HEK293 (cell line): ENCODE results near the gene PCMT1.

Source experiments
- CTCF ChIA-PET: fragments of 350-600 bp; formaldehyde crosslinking; extraction: SDS; loops from one replicate; lab custom pipeline; 2021; ENCODE audit warnings: antibody characterized with exemption; lab: Yijun Ruan, JAX
- POLR2A ChIA-PET: fragments of 300-600 bp; formaldehyde crosslinking; extraction: SDS; loops from one replicate; lab custom pipeline; 2020; ENCODE audit warnings: antibody characterized with exemption, inconsistent platforms; lab: Yijun Ruan, JAX
- H3K27ac ChIP-seq: fragments of 200-500 bp; sonication (Bioruptor generic); 2 replicates; pipeline ENCODE4 v1.5.1; 2014; ENCODE audit warnings: low read depth, low read length, control low read depth, inconsistent platforms; ENCODE audit errors: extremely low read depth
- H3K36me3 ChIP-seq, 2 experiments: fragments of 200-500 bp in 1 of 2; sonication (Bioruptor generic) in 1 of 2; 1 replicate in 1 of 2; 2 replicates in 1 of 2; pipeline ENCODE4 v1.5.1; 2014 to 2017; ENCODE audit warnings: inconsistent platforms in 2 of 2, low read length in 2 of 2; ENCODE audit not compliant: control insufficient read depth in 2 of 2, insufficient read depth in 1 of 2
- H3K4me1 ChIP-seq: fragments of 200-500 bp; sonication (Bioruptor generic); 2 replicates; pipeline ENCODE4 v1.5.1; 2014; ENCODE audit warnings: mild to moderate bottlenecking, low read length, inconsistent platforms; ENCODE audit not compliant: control insufficient read depth, insufficient read depth
- H3K4me3 ChIP-seq: 2 replicates; pipeline ENCODE4 v1.5.1; 2011; ENCODE audit warnings: low read depth, mild to moderate bottlenecking, control low read depth, low read length, moderate library complexity
- H3K9me3 ChIP-seq: fragments of 200-500 bp; sonication (Bioruptor generic); 2 replicates; pipeline ENCODE4 v1.5.1; 2014; ENCODE audit warnings: low read depth, low read length, inconsistent platforms; ENCODE audit not compliant: control insufficient read depth, insufficient read depth
- FEZF1 ChIP-seq: fragments of 450-650 bp; formaldehyde crosslinking; IDR thresholded peaks from 2 replicates; pipeline ENCODE4 v1.5.1; 2016; ENCODE audit warnings: missing biosample characterization, missing genetic modification characterization
- GFI1B ChIP-seq: fragments of 450-650 bp; formaldehyde crosslinking; IDR thresholded peaks from 2 replicates; pipeline ENCODE4 v1.5.1; 2016; ENCODE audit warnings: missing biosample characterization, missing genetic modification characterization
- GLI4 ChIP-seq: fragments of 450-650 bp; formaldehyde crosslinking; IDR thresholded peaks from 2 replicates; pipeline ENCODE4 v1.5.1; 2016; ENCODE audit warnings: missing biosample characterization, missing genetic modification characterization
- GLIS2 ChIP-seq: fragments of 450-650 bp; formaldehyde crosslinking; IDR thresholded peaks from 2 replicates; pipeline ENCODE4 v1.5.1; 2016; ENCODE audit warnings: missing biosample characterization, missing genetic modification characterization
- HOXD13 ChIP-seq: sonication (generic); formaldehyde crosslinking; IDR thresholded peaks from 2 replicates; pipeline ENCODE4 v1.8.0; 2022; ENCODE audit warnings: missing genetic modification reagents, borderline replicate concordance
- KLF9 ChIP-seq: fragments of 450-650 bp; formaldehyde crosslinking; IDR thresholded peaks from 2 replicates; pipeline ENCODE4 v1.5.1; 2016; ENCODE audit warnings: missing biosample characterization, missing genetic modification characterization, low read depth
- SCRT1 ChIP-seq: fragments of 450-650 bp; formaldehyde crosslinking; IDR thresholded peaks from 2 replicates; pipeline ENCODE4 v1.5.1; 2016; ENCODE audit warnings: missing biosample characterization, missing genetic modification characterization, borderline replicate concordance
- SCRT2 ChIP-seq: fragments of 450-650 bp; formaldehyde crosslinking; IDR thresholded peaks from 2 replicates; pipeline ENCODE4 v1.5.1; 2016; ENCODE audit warnings: missing biosample characterization, missing genetic modification characterization
- ZNF155 ChIP-seq: fragments of 450-650 bp; formaldehyde crosslinking; IDR thresholded peaks from 2 replicates; pipeline ENCODE4 v1.5.1; 2016; ENCODE audit warnings: missing biosample characterization, missing genetic modification characterization
- ZNF174 ChIP-seq: fragments of 450-650 bp; formaldehyde crosslinking; IDR thresholded peaks from 2 replicates; pipeline ENCODE4 v1.5.0; 2017; ENCODE audit warnings: missing biosample characterization, mild to moderate bottlenecking, missing genetic modification characterization
- ZNF239 ChIP-seq: fragments of 450-650 bp; formaldehyde crosslinking; IDR thresholded peaks from 2 replicates; pipeline ENCODE4 v1.5.1; 2016; ENCODE audit warnings: missing biosample characterization, missing genetic modification characterization
- ZNF274 ChIP-seq, 2 experiments: fragments of 200-500 bp in 1 of 2; fragments of 450-650 bp in 1 of 2; sonication (Bioruptor generic) in 1 of 2; formaldehyde crosslinking in 1 of 2; IDR thresholded peaks; 2 replicates each; pipeline versions ENCODE4 v1.5.1 to v1.6.1; 2014 to 2016; ENCODE audit warnings: borderline replicate concordance in 1 of 2, inconsistent platforms in 1 of 2, low read length in 1 of 2, missing biosample characterization in 1 of 2, missing genetic modification characterization in 1 of 2
- ZNF292 ChIP-seq: fragments of 450-650 bp; formaldehyde crosslinking; IDR thresholded peaks from 2 replicates; pipeline ENCODE4 v1.5.1; 2016; ENCODE audit warnings: low read depth, missing biosample characterization, missing genetic modification characterization, borderline replicate concordance
- ZNF324 ChIP-seq: fragments of 450-650 bp; formaldehyde crosslinking; IDR thresholded peaks from 2 replicates; pipeline ENCODE4 v1.5.1; 2016; ENCODE audit warnings: missing biosample characterization, missing genetic modification characterization
- ZNF416 ChIP-seq: fragments of 450-650 bp; formaldehyde crosslinking; IDR thresholded peaks from 2 replicates; pipeline ENCODE4 v1.5.1; 2016; ENCODE audit warnings: missing biosample characterization, missing genetic modification characterization
- ZNF585B ChIP-seq: fragments of 450-650 bp; formaldehyde crosslinking; IDR thresholded peaks from 2 replicates; pipeline ENCODE4 v1.5.1; 2016; ENCODE audit warnings: missing biosample characterization, missing genetic modification characterization
- ZNF654 ChIP-seq: fragments of 450-650 bp; formaldehyde crosslinking; IDR thresholded peaks from 2 replicates; pipeline ENCODE4 v1.5.1; 2016; ENCODE audit warnings: low read depth, missing biosample characterization, missing genetic modification characterization
- ZNF660 ChIP-seq: fragments of 450-650 bp; IDR thresholded peaks from 2 replicates; pipeline ENCODE4 v1.5.1; 2018; ENCODE audit warnings: missing biosample characterization, mild to moderate bottlenecking, missing genetic modification characterization
- ZNF670 ChIP-seq: fragments of 450-650 bp; formaldehyde crosslinking; IDR thresholded peaks from 2 replicates; pipeline ENCODE4 v1.5.1; 2016; ENCODE audit warnings: missing biosample characterization, missing genetic modification characterization, low read depth
- ZNF76 ChIP-seq: fragments of 450-650 bp; formaldehyde crosslinking; IDR thresholded peaks from 2 replicates; pipeline ENCODE4; 2016; ENCODE audit warnings: low read depth, missing biosample characterization, missing genetic modification characterization, borderline replicate concordance
- TF ChIP-seq, protein P1 (sequence below): fragments of 450-650 bp; formaldehyde crosslinking; IDR thresholded peaks from 2 replicates; pipeline ENCODE4 v1.5.1; 2017; ENCODE audit warnings: missing biosample characterization, missing genetic modification characterization
- TF ChIP-seq, protein P2 (sequence below): fragments of 450-650 bp; formaldehyde crosslinking; IDR thresholded peaks from 2 replicates; pipeline ENCODE4 v1.5.1; 2016; ENCODE audit warnings: missing biosample characterization, missing genetic modification characterization
- TF ChIP-seq, protein P3 (sequence below): fragments of 450-650 bp; formaldehyde crosslinking; conservative IDR thresholded peaks from 2 replicates; pipeline ENCODE4 v1.5.1; 2016; ENCODE audit warnings: low read depth, missing biosample characterization, missing genetic modification characterization
- TF ChIP-seq, protein P4 (sequence below): fragments of 450-650 bp; formaldehyde crosslinking; IDR thresholded peaks from 2 replicates; pipeline ENCODE4 v1.5.1; 2016; ENCODE audit warnings: missing biosample characterization, missing genetic modification characterization
- TF ChIP-seq, protein P5 (sequence below): fragments of 450-650 bp; formaldehyde crosslinking; IDR thresholded peaks from 2 replicates; pipeline ENCODE4 v1.5.1; 2017; ENCODE audit warnings: missing biosample characterization, missing genetic modification characterization

Gene PCMT1

DNA sequence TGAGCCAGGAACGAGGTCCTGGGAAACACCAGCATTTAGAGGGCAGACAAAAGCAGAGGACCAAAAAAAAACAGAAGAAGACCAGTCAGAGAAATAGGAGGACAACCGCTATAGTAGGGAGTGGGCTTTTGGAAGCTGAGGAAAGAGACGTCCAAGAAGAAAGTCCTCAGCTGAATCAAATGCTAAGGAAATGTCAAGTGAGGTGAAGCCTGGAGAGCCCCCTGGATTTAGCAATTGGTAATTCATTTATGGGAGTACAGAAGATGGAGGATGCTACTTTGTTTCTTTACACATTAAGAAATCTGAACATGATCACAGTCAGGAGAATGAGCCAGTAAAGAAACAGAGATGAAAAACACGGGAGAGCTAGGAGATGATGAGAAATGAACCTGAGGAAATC lies 73.5 kb downstream of the PCMT1 start:
- CTCF ChIA-PET: interaction anchor here (0.6 to 4.2 kb wide), 8 partner anchors 9 to 107 kb away, joined by 3 to 41 read pairs (median 6); no protein-coding TSS in a partner anchor
- H3K27ac ChIP-seq: no peak overlapping the region
- H3K4me3 ChIP-seq: no peak overlapping the region
- no peaks in the 10 kb centered on the region for H3K4me1 ChIP-seq
- H3K36me3 ChIP-seq: peaks cover 11 to 70% of the 10 kb centered on the region in 2 experiments; a peak in 2 of 3 replicates
- H3K9me3 ChIP-seq: no peaks in the 10 kb centered on the region
- POLR2A ChIA-PET: no interaction called here
- TF ChIP-seq, protein P1, sequence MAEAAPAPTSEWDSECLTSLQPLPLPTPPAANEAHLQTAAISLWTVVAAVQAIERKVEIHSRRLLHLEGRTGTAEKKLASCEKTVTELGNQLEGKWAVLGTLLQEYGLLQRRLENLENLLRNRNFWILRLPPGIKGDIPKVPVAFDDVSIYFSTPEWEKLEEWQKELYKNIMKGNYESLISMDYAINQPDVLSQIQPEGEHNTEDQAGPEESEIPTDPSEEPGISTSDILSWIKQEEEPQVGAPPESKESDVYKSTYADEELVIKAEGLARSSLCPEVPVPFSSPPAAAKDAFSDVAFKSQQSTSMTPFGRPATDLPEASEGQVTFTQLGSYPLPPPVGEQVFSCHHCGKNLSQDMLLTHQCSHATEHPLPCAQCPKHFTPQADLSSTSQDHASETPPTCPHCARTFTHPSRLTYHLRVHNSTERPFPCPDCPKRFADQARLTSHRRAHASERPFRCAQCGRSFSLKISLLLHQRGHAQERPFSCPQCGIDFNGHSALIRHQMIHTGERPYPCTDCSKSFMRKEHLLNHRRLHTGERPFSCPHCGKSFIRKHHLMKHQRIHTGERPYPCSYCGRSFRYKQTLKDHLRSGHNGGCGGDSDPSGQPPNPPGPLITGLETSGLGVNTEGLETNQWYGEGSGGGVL (tag by site-specific recombination): no peak
- no peak for TF ChIP-seq GFI1B (tag by site-specific recombination)
- TF ChIP-seq ZNF239 (tag by site-specific recombination): no peak
- no peak for TF ChIP-seq GLI4 (tag by site-specific recombination)
- TF ChIP-seq ZNF585B (tag by site-specific recombination): no peak
- no peak for TF ChIP-seq ZNF660
- TF ChIP-seq ZNF274 (IDR thresholded peaks at IDR 0.05; ENCODE audit: low read length): no peak
- no peak for TF ChIP-seq ZNF274 (tag by site-specific recombination; IDR thresholded peaks at IDR 0.05; ENCODE audit: borderline replicate concordance)
- TF ChIP-seq, protein P2, sequence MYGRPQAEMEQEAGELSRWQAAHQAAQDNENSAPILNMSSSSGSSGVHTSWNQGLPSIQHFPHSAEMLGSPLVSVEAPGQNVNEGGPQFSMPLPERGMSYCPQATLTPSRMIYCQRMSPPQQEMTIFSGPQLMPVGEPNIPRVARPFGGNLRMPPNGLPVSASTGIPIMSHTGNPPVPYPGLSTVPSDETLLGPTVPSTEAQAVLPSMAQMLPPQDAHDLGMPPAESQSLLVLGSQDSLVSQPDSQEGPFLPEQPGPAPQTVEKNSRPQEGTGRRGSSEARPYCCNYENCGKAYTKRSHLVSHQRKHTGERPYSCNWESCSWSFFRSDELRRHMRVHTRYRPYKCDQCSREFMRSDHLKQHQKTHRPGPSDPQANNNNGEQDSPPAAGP: no peak
- no peak for TF ChIP-seq ZNF324
- TF ChIP-seq KLF9 (tag by site-specific recombination): no peak
- TF ChIP-seq ZNF670: no peak
- TF ChIP-seq, protein P3, sequence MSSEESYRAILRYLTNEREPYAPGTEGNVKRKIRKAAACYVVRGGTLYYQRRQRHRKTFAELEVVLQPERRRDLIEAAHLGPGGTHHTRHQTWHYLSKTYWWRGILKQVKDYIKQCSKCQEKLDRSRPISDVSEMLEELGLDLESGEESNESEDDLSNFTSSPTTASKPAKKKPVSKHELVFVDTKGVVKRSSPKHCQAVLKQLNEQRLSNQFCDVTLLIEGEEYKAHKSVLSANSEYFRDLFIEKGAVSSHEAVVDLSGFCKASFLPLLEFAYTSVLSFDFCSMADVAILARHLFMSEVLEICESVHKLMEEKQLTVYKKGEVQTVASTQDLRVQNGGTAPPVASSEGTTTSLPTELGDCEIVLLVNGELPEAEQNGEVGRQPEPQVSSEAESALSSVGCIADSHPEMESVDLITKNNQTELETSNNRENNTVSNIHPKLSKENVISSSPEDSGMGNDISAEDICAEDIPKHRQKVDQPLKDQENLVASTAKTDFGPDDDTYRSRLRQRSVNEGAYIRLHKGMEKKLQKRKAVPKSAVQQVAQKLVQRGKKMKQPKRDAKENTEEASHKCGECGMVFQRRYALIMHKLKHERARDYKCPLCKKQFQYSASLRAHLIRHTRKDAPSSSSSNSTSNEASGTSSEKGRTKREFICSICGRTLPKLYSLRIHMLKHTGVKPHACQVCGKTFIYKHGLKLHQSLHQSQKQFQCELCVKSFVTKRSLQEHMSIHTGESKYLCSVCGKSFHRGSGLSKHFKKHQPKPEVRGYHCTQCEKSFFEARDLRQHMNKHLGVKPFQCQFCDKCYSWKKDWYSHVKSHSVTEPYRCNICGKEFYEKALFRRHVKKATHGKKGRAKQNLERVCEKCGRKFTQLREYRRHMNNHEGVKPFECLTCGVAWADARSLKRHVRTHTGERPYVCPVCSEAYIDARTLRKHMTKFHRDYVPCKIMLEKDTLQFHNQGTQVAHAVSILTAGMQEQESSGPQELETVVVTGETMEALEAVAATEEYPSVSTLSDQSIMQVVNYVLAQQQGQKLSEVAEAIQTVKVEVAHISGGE (tag by site-specific recombination): no peak

DNA sequence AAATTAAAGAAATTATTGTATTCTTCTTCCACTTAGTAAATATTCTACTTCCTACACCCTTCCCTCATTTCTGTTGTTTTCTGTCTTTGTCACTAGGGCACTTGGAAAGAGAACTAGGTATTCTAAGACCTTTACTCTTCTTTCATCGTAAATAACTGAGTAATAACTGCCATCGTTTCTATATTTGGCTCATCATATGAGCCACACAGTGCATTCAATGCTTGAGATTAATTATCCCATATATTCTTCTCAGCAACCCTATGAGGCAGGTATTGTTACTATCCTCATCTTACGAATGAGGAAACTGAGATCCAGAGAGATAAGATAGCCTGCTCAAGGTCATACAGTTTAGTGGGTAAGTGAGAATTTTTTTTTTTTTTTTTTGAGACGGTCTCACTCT lies 75.8 kb downstream of the PCMT1 start:
- Histone ChIP-seq H3K4me3 (no peak overlapping the region), H3K9me3 (no peaks in the 10 kb centered on the region), H3K36me3 (peaks cover 20 to 71% of the 10 kb centered on the region in 2 experiments; a peak in 2 of 3 replicates), H3K4me1 (no peaks in the 10 kb centered on the region), H3K27ac (no peak overlapping the region)
- CTCF ChIA-PET: interaction anchor here (0.6 to 2.5 kb wide), 4 partner anchors 10 to 244 kb away, joined by 3 to 14 read pairs (median 7); no protein-coding TSS in a partner anchor
- TF ChIP-seq FEZF1 (tag by site-specific recombination) (no peak), SCRT1 (tag by site-specific recombination) (no peak), SCRT2 (tag by site-specific recombination) (no peak), ZNF654 (tag by site-specific recombination) (no peak), KLF9 (tag by site-specific recombination) (no peak), ZNF174 (no peak), ZNF292 (tag by site-specific recombination) (no peak), ZNF416 (no peak), ZNF76 (tag by site-specific recombination) (no peak), HOXD13 (CRISPR knock-in tag) (no peak), ZNF155 (tag by site-specific recombination) (no peak), GLIS2 (no peak)
- TF ChIP-seq, protein P4, sequence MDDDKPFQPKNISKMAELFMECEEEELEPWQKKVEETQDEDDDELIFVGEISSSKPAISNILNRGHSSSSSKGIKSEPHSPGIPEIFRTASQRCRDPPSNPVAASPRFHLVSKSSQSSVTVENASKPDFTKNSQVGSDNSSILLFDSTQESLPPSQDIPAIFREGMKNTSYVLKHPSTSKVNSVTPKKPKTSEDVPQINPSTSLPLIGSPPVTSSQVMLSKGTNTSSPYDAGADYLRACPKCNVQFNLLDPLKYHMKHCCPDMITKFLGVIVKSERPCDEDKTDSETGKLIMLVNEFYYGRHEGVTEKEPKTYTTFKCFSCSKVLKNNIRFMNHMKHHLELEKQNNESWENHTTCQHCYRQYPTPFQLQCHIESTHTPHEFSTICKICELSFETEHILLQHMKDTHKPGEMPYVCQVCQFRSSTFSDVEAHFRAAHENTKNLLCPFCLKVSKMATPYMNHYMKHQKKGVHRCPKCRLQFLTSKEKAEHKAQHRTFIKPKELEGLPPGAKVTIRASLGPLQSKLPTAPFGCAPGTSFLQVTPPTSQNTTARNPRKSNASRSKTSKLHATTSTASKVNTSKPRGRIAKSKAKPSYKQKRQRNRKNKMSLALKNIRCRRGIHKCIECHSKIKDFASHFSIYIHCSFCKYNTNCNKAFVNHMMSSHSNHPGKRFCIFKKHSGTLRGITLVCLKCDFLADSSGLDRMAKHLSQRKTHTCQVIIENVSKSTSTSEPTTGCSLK (tag by site-specific recombination): no peak
- TF ChIP-seq, protein P5, sequence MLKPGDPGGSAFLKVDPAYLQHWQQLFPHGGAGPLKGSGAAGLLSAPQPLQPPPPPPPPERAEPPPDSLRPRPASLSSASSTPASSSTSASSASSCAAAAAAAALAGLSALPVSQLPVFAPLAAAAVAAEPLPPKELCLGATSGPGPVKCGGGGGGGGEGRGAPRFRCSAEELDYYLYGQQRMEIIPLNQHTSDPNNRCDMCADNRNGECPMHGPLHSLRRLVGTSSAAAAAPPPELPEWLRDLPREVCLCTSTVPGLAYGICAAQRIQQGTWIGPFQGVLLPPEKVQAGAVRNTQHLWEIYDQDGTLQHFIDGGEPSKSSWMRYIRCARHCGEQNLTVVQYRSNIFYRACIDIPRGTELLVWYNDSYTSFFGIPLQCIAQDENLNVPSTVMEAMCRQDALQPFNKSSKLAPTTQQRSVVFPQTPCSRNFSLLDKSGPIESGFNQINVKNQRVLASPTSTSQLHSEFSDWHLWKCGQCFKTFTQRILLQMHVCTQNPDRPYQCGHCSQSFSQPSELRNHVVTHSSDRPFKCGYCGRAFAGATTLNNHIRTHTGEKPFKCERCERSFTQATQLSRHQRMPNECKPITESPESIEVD: no peak
- POLR2A ChIA-PET: no interaction called here
